Muscle of leg (tissue), 11 donors: ENCODE results near the gene FBXL19. TPM values are rescaled to one million over a fixed set of nuclear protein-coding genes. Genes with fewer than 3 reads are reported as not detected.
"Not testable (repeated sequence)": the region's sequence is repeated elsewhere in the genome, so short reads cannot be mapped to it uniquely, and the experiment has no call there.

Experiments
- DNase-seq: peaks from one replicate; pipeline ENCODE4 v3.0.0; 2013
- H3K27ac ChIP-seq: one replicate; pipeline ENCODE4 v1.5.1; 2013; ENCODE audit warnings: mild to moderate bottlenecking, low read length, control low read depth
- H3K27me3 ChIP-seq: one replicate; pipeline ENCODE4 v1.6.1; 2013; ENCODE audit warnings: low read length; ENCODE audit not compliant: control insufficient read depth, insufficient read depth
- H3K36me3 ChIP-seq: one replicate; pipeline ENCODE4 v1.6.1; 2013; ENCODE audit warnings: low read length; ENCODE audit not compliant: control insufficient read depth, insufficient read depth
- H3K4me1 ChIP-seq: one replicate; pipeline ENCODE4 v1.6.1; 2013; ENCODE audit warnings: low read length; ENCODE audit not compliant: control insufficient read depth, insufficient read depth
- H3K4me3 ChIP-seq: one replicate; pipeline ENCODE4 v1.5.1; 2013; ENCODE audit warnings: low read length, control low read depth
- H3K9me3 ChIP-seq: replicated peaks from 2 replicates; pipeline ENCODE4 v1.6.1; 2013; ENCODE audit warnings: low read depth, low read length; ENCODE audit not compliant: control insufficient read depth
- WGBS: methylation state at CpG from one replicate; pipeline ENCODE4 v1.1.5; 2013; ENCODE audit warnings: missing lambda C conversion rate; ENCODE audit not compliant: insufficient coverage; 5-methylcytosine and 5-hydroxymethylcytosine counted together
- polyA plus RNA-seq, 8 donors: library from polyadenylated mRNA; unstranded; fragments of 120-200 nt; gene quantifications; one replicate each; pipeline versions ENCODE4 v1.2.1 to v1.2.3, GENCODE V29; 2013; ENCODE audit warnings: inconsistent platforms in 1 of 8, low replicate concordance in 1 of 8; ENCODE audit not compliant: insufficient read length in 8 of 8, insufficient read depth in 1 of 8
- total RNA-seq: library from RNA; stranded (reverse); fragments of 120-200 nt; gene quantifications from one replicate; pipeline ENCODE4 v1.2.4, GENCODE V29; 2013

Gene FBXL19
- total and polyA plus RNA-seq, 9 donors, result 6.3 to 17.7 (median 11.1) TPM

DNA sequence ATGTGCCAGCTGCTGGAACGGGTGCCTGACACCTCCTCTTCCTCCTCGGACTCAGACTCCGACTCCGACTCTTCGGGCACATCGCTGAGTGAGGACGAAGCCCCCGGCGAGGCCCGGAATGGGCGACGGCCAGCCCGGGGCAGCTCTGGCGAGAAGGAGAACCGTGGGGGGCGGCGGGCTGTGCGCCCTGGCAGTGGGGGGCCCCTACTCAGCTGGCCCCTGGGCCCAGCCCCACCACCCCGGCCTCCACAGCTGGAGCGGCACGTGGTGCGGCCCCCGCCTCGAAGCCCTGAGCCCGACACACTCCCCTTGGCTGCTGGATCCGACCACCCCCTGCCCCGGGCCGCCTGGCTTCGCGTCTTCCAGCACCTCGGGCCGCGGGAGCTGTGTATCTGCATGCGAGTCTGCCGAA lies 6.8 kb downstream of the FBXL19 start:
- 91% methylated on average over 35 of the region's 35 CpGs for WGBS
- DNase-seq, result no peak
- peaks cover 67% of the 10 kb centered on the region for H3K36me3 ChIP-seq
- H3K4me1 ChIP-seq, result peaks cover 3% of the 10 kb centered on the region
- no peaks in the 10 kb centered on the region for H3K9me3 ChIP-seq
- no peaks in the 10 kb centered on the region for H3K27me3 ChIP-seq
- H3K27ac ChIP-seq, result no peak overlapping the region
- H3K4me3 ChIP-seq, result no peak overlapping the region

DNA sequence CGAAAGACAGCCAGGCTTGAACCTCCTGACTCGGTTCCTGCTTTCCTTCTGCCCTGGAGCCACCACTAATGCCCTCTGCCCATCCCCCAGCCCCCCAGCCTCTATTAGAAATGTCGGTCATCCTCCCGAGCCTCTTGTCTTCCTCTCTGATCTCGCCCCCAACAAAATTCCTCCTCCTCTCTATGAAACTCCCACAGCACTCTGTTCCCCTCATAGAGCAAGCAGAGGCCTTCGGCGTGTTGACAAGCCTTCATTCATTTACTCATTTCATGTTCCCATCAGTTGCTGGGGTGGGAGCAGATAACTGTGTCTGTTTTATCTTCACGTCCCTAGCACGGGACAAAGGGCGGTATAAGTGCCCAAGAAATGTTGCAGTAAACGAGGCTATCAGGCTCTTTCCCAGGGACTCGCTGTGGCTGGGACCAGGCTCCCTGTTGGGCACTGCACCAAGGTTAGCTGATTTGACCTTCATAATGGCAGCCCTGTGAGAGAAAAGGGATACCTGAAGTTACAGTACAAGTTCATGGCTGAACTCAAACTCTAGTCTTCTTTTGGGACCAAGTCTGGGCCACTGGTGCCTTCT lies 7.8 kb downstream of the FBXL19 start:
- H3K4me3 ChIP-seq, result no peak overlapping the region
- no peaks in the 10 kb centered on the region for H3K27me3 ChIP-seq
- no peaks in the 10 kb centered on the region for H3K4me1 ChIP-seq
- H3K9me3 ChIP-seq, result no peaks in the 10 kb centered on the region
- 79% methylated on average over 10 of the region's 12 CpGs for WGBS
- peaks cover 74% of the 10 kb centered on the region for H3K36me3 ChIP-seq
- no peak overlapping the region for H3K27ac ChIP-seq
- no peak for DNase-seq

GRCh38 chr16:30934827-30935557 lies 11.6 kb downstream of the FBXL19 start:
- Histone ChIP-seq H3K4me3 (no peak overlapping the region), H3K36me3 (peaks cover 52% of the 10 kb centered on the region), H3K9me3 (no peaks in the 10 kb centered on the region), H3K4me1 (peaks cover 4% of the 10 kb centered on the region), H3K27me3 (no peaks in the 10 kb centered on the region), H3K27ac (no peak overlapping the region)
- WGBS, result 56% methylated on average over 12 of the region's 12 CpGs
- DNase-seq, result peak; percentile 49

- Histone ChIP-seq H3K36me3 (peaks cover 48% of the 10 kb centered on the region), H3K4me1 (peaks cover 16% of the 10 kb centered on the region), H3K4me3 (no peak overlapping the region), H3K27me3 (no peaks in the 10 kb centered on the region), H3K27ac (no peak overlapping the region), H3K9me3 (no peaks in the 10 kb centered on the region)
- DNase-seq, result no peak
- 55% methylated on average over 5 of the region's 5 CpGs for WGBS
Observed at GRCh38 chr16:30937692-30938091, 14.3 kb downstream of the FBXL19 start.

DNA sequence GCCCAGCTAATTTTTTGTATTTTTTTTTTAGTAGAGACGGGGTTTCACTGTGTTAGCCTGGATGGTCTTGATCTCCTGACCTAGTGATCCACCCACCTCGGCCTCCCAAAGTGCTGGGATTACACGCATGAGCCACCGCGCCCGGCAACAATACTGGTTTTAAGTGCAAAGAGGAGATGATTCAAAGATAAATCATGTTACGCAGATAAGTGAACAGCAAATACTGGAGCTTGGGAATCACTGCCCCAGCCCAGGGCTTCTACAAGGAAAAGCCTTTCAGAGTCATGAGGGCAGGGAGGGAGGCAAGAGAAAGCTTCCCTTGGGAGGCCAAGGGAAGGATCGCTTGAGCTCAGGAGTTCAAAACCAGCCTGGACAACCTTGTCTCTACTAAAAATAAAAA lies 16.2 kb downstream of the FBXL19 start:
- not testable (repeated sequence) for H3K27ac ChIP-seq, DNase-seq, H3K4me3 ChIP-seq, H3K27me3 ChIP-seq, H3K9me3 ChIP-seq
- Histone ChIP-seq H3K4me1 (peaks cover 16% of the 10 kb centered on the region), H3K36me3 (peaks cover 56% of the 10 kb centered on the region)
- 96% methylated on average over 6 of the region's 8 CpGs for WGBS

DNA sequence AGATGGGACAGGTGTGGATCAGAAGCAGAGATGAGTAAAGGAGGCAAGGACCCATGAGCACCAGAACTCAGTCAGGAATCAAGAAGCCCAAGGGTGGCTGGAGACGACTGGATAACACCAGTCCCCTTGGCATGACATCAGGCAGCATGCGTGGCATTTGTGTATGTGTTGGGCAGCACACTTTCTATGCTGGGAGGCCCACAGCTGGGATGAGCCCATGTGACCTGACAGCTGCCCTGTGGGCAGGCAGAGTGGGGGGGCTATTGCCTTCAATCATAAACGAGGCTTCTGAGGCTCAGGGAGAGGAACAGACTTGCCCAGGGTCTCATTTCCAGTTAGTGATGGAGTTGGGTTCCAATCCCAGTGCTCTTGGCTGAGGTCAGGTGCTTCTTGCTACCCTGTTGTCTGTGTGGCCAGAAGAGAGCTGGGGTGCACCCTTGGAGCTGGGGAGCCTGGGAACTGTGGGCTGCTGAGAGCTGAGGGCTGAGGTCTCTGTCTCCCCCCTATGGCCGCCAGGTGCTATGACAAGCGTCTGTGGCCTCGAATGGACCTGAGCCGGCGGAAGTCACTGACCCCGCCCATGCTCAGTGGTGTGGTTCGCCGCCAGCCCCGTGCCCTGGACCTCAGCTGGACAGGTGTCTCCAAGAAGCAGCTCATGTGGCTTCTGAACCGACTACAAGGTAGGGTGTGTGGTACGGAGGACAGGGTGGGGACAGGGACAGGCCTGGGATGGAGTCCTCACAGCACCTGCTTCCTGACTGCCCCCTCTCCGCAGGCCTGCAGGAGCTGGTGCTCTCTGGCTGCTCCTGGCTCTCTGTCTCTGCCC lies 18.4 kb downstream of the FBXL19 start:
- Histone ChIP-seq H3K9me3 (no peaks in the 10 kb centered on the region), H3K27me3 (no peaks in the 10 kb centered on the region), H3K4me3 (no peak overlapping the region), H3K36me3 (peaks cover 48% of the 10 kb centered on the region), H3K27ac (peak overlapping the region; percentile 20), H3K4me1 (peaks cover 16% of the 10 kb centered on the region)
- 25% methylated on average over 14 of the region's 15 CpGs for WGBS
- peak; percentile 69 for DNase-seq

GRCh38 chr16:30942426-30942806 lies 19.0 kb downstream of the FBXL19 start:
- WGBS, result 88% methylated on average over 2 of the region's 4 CpGs

DNA sequence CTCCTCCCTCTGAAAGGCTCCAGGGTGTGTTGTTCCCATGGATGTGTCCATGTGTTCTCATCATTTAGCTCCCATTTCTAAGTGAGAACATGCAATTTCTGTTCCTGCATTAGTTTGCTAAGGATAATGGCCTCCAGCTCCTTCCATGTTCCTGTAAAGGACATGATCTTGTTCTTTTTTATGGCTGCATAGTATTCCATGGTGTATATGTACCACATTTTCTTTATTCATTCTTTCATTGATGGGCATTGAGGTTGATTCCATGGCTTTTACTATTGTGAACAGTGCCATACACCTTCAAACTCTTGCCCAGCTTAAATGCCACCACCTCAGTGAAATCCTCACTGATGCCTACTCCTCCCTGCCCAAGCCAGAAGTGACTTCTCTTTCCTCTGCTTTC lies 21.0 kb downstream of the FBXL19 start:
- peaks cover 40% of the 10 kb centered on the region for H3K36me3 ChIP-seq
- no peaks in the 10 kb centered on the region for H3K9me3 ChIP-seq
- H3K4me1 ChIP-seq, result peaks cover 24% of the 10 kb centered on the region
- no peak overlapping the region for H3K27ac ChIP-seq
- no peak for DNase-seq
- no peaks in the 10 kb centered on the region for H3K27me3 ChIP-seq
- no peak overlapping the region for H3K4me3 ChIP-seq

More at GRCh38 chr16:30942426-30942806, 19.0 kb downstream of the FBXL19 start:
- Histone ChIP-seq H3K27me3 (no peaks in the 10 kb centered on the region), H3K27ac (no peak overlapping the region), H3K36me3 (peaks cover 42% of the 10 kb centered on the region), H3K4me1 (peaks cover 15% of the 10 kb centered on the region), H3K4me3 (no peak overlapping the region), H3K9me3 (no peaks in the 10 kb centered on the region)
- no peak for DNase-seq

DNA sequence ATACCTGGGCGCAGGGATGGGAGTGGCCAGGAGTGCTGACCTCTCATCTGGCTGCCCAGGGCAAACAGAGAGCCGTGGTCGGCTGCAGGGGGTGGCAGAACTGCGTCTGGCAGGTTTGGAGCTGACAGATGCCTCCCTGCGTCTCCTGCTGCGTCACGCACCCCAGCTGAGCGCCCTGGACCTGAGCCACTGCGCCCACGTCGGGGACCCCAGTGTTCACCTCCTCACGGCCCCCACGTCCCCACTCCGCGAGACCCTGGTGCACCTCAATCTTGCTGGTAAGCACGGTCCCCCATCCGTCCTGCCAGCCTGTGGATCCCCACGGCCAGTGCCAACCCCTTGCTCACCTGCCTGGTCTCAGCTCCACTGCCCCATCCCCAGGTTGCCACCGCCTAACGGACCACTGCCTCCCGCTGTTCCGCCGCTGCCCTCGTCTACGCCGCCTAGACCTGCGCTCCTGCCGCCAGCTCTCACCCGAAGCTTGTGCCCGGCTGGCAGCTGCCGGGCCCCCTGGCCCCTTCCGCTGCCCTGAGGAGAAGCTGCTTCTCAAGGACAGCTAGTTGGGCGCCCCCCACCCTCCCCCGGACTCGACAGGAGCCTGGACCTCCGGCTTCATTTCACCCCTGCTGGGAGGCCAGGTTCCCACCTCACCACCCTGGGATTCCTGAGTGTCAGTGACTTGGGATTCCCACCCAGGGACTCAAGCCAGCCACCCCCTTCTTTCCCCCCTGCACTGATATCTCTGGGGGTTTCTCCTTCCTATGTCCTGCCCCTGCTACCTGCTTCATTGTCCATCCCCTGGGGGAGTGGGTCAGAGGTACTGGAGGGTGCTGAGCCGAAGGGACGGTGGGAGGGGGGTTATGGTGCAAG lies 23.5 kb downstream of the FBXL19 start:
- DNase-seq, result peak; percentile 54
- peaks cover 28% of the 10 kb centered on the region for H3K36me3 ChIP-seq
- peaks cover 40% of the 10 kb centered on the region for H3K4me1 ChIP-seq
- H3K9me3 ChIP-seq, result no peaks in the 10 kb centered on the region
- 83% methylated on average over 29 of the region's 38 CpGs for WGBS
- no peaks in the 10 kb centered on the region for H3K27me3 ChIP-seq
- no peak overlapping the region for H3K27ac ChIP-seq
- no peak overlapping the region for H3K4me3 ChIP-seq
